ENCODE measurements around the gene ZRANB3.
"Not testable (repeated sequence)": the region's sequence is repeated elsewhere in the genome, so short reads cannot be mapped to it uniquely, and the experiment has no call there.

ZRANB3 gene

GRCh38 chr2:135451966-135452365 lies 79.1 kb downstream of the ZRANB3 start:
- H3K4me1 ChIP-seq, result no peaks in the 10 kb centered on the region
- H3K27ac ChIP-seq, result no peak overlapping the region
- H3K4me3 ChIP-seq, result no peak overlapping the region
- no peak overlapping the region for H3K4me2 ChIP-seq
- peaks cover 19% of the 10 kb centered on the region for H3K36me3 ChIP-seq
- no peaks in the 10 kb centered on the region for H4K20me1 ChIP-seq
- H3K9me3 ChIP-seq, result peaks cover 62% of the 10 kb centered on the region
- TF ChIP-seq Cebpa-rat (IDR thresholded peaks at IDR 0.05), result no peak
- H3K9ac ChIP-seq, result no peak overlapping the region
- H3K27me3 ChIP-seq, result no peaks in the 10 kb centered on the region

DNA sequence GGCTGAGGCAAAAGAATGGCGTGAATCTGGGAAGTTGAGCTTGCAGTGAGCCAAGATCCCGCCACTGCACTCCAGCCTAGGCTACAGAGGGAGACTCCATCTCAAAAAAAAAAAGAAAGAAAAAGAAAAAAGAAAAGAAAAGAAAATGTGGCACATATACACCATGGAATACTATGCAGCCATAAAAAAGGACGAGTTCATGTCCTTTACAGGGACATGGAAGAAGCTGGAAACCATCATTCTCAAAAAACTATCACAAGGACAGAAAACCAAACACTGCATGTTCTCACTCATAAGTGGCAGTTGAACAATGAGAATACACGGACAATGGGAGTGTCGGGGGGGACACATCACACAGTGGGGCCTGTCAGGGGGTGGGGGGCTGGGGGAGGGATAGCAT lies 88.0 kb downstream of the ZRANB3 start:
- not testable (repeated sequence) for H3K4me2 ChIP-seq, H3K27ac ChIP-seq, H3K4me1 ChIP-seq, H3K36me3 ChIP-seq, H3K4me3 ChIP-seq, H3K27me3 ChIP-seq, H3K9ac ChIP-seq, H3K9me3 ChIP-seq, H4K20me1 ChIP-seq

DNA sequence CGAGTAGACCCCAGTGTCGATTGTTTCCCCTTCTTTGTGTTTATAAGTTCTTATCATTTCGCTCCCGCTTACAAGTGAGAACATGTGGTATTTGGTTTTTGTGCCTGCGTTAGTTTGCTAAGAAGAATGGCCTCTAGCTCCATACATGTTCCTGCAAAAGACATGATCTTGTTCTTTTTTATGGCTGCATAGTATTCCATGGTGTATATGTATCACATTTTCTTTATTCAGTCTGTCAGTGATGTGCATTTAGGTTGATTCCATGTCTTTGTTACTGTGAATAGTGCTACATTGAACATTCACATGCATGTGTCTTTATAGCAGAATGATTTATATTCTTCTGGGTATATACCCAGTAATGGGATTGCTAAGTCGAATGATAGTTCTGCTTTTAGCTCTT lies 95.9 kb downstream of the ZRANB3 start:
- not testable (repeated sequence) for H3K27me3 ChIP-seq, H4K20me1 ChIP-seq, H3K27ac ChIP-seq, H3K4me2 ChIP-seq, H3K36me3 ChIP-seq, H3K4me3 ChIP-seq, H3K9ac ChIP-seq, H3K9me3 ChIP-seq, H3K4me1 ChIP-seq

DNA sequence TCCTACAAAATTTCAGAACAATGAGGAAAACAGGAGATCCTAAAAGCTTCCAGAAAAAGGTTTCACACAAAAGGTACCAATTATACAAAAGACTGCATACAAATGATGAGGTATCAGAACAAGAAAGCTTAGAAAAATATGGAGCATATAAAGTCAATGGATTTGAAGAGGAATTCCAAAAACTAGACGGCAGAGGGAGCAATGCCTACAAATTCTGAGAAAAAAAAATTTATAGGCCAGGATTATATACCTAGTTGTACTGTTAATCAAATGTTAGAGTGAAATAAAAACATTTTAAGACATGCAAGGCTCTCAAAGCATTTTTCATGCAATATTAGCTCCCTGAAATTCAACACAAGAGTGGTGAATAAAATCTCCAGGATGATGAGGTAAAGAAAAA lies 106.2 kb downstream of the ZRANB3 start:
- no peaks in the 10 kb centered on the region for H4K20me1 ChIP-seq
- no peak overlapping the region for H3K9ac ChIP-seq
- no peaks in the 10 kb centered on the region for H3K4me1 ChIP-seq
- H3K4me2 ChIP-seq, result no peak overlapping the region
- no peak overlapping the region for H3K4me3 ChIP-seq
- H3K27me3 ChIP-seq, result no peaks in the 10 kb centered on the region
- peaks cover 22% of the 10 kb centered on the region for H3K9me3 ChIP-seq
- no peak overlapping the region for H3K27ac ChIP-seq
- no peak for TF ChIP-seq Cebpa-rat (IDR thresholded peaks at IDR 0.05)
- no peaks in the 10 kb centered on the region; the same call in 1 of the 2 replicates for H3K36me3 ChIP-seq

- Histone ChIP-seq H3K27ac (no peak overlapping the region), H3K9me3 (peaks cover 13% of the 10 kb centered on the region), H3K9ac (no peak overlapping the region), H3K4me2 (no peak overlapping the region), H3K27me3 (no peaks in the 10 kb centered on the region), H3K36me3 (no peaks in the 10 kb centered on the region; the same call in 1 of the 2 replicates), H4K20me1 (no peaks in the 10 kb centered on the region), H3K4me1 (no peaks in the 10 kb centered on the region), H3K4me3 (no peak overlapping the region)
- TF ChIP-seq Cebpa-rat (IDR thresholded peaks at IDR 0.05), result no peak
Observed at GRCh38 chr2:135422898-135423297, 108.1 kb downstream of the ZRANB3 start.

GRCh38 chr2:135411646-135412045 lies 119.4 kb downstream of the ZRANB3 start:
- 0 out of 2 replicates have a peak, but pooled peaks have one; percentile 35 for TF ChIP-seq Cebpa-rat (IDR thresholded peaks at IDR 0.05)
- H3K9ac ChIP-seq, result no peak overlapping the region
- no peak overlapping the region for H3K27ac ChIP-seq

GRCh38 chr2:135409436-135409835 lies 121.6 kb downstream of the ZRANB3 start:
- no peaks in the 10 kb centered on the region for H4K20me1 ChIP-seq
- H3K4me3 ChIP-seq, result no peak overlapping the region
- no peak overlapping the region for H3K27ac ChIP-seq
- no peak for TF ChIP-seq Cebpa-rat (IDR thresholded peaks at IDR 0.05)
- no peaks in the 10 kb centered on the region for H3K27me3 ChIP-seq
- H3K36me3 ChIP-seq, result no peaks in the 10 kb centered on the region
- no peak overlapping the region for H3K4me2 ChIP-seq
- H3K9ac ChIP-seq, result no peak overlapping the region
- no peaks in the 10 kb centered on the region for H3K4me1 ChIP-seq
- no peaks in the 10 kb centered on the region; the same call in 1 of the 2 replicates for H3K9me3 ChIP-seq

More at GRCh38 chr2:135411646-135412045, 119.4 kb downstream of the ZRANB3 start:
- Histone ChIP-seq H3K36me3 (no peaks in the 10 kb centered on the region), H3K27me3 (no peaks in the 10 kb centered on the region), H3K9me3 (no peaks in the 10 kb centered on the region; the same call in 1 of the 2 replicates), H3K4me2 (no peak overlapping the region), H3K4me3 (no peak overlapping the region), H3K4me1 (no peaks in the 10 kb centered on the region), H4K20me1 (no peaks in the 10 kb centered on the region)

DNA sequence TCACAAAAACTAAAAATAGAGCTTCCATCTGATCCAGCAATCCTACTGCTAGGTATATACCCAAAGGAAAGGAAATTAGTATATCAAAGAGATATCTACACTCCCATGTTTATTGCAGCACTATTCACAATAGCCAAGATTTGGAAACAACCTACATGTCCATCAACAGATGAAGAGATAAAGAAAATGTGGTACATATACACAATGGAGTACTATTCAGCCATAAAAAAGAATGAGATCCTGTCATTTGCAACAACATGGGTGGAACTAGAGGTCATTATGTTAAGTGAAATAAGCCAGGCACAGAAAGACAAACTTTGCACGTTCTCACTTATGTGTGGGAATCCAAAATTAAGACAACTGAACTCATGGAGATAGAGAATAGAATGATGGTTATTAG lies 134.8 kb downstream of the ZRANB3 start:
- H3K9me3 ChIP-seq, H3K4me1 ChIP-seq, H4K20me1 ChIP-seq, H3K36me3 ChIP-seq, H3K9ac ChIP-seq, H3K4me2 ChIP-seq, H3K4me3 ChIP-seq, H3K27ac ChIP-seq, H3K27me3 ChIP-seq: not testable (repeated sequence)

- no peak for TF ChIP-seq Cebpa-rat (IDR thresholded peaks at IDR 0.05)
- Histone ChIP-seq H3K27ac (no peak overlapping the region), H3K4me2 (no peak overlapping the region)
Observed at GRCh38 chr2:135386993-135387392, 144.0 kb downstream of the ZRANB3 start.

DNA sequence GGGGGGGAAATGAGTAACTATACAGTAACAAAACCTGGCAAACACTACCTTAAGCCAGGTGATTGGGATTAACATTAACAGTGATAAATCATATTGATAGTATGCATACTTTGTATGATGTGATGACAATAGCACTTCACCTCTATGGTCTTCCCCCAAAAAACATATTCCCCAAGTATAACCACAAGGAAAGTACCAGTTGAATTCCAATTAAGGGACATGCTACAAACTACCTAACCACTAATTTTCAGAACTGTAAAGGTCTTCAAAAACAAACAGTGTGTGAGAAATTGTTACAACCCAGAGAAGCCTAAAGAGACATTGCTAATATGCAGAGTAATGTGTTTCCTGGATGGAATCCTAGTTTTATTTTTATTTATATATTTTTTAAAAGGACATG lies 152.4 kb downstream of the ZRANB3 start:
- Histone ChIP-seq H3K36me3 (peaks cover 9% of the 10 kb centered on the region; the same call in 1 of the 2 replicates), H3K4me1 (no peaks in the 10 kb centered on the region), H3K9ac (no peak overlapping the region), H3K9me3 (peaks cover 29% of the 10 kb centered on the region), H3K27ac (no peak overlapping the region), H3K27me3 (no peaks in the 10 kb centered on the region), H3K4me2 (no peak overlapping the region), H4K20me1 (no peaks in the 10 kb centered on the region), H3K4me3 (no peak overlapping the region)
- TF ChIP-seq Cebpa-rat (IDR thresholded peaks at IDR 0.05), result no peak

More at GRCh38 chr2:135386993-135387392, 144.0 kb downstream of the ZRANB3 start:
- Histone ChIP-seq H4K20me1 (no peaks in the 10 kb centered on the region), H3K4me3 (no peak overlapping the region), H3K36me3 (peaks cover 11% of the 10 kb centered on the region; the same call in 1 of the 2 replicates), H3K9ac (no peak overlapping the region), H3K4me1 (no peaks in the 10 kb centered on the region), H3K27me3 (no peaks in the 10 kb centered on the region), H3K9me3 (peaks cover 16% of the 10 kb centered on the region; the same call in 1 of the 2 replicates)

- Histone ChIP-seq H3K9ac (no peak overlapping the region), H3K36me3 (no peaks in the 10 kb centered on the region), H3K27me3 (no peaks in the 10 kb centered on the region), H3K4me3 (no peak overlapping the region), H3K27ac (no peak overlapping the region), H3K4me2 (no peak overlapping the region), H4K20me1 (no peaks in the 10 kb centered on the region), H3K4me1 (no peaks in the 10 kb centered on the region), H3K9me3 (peaks cover 11% of the 10 kb centered on the region; the same call in 1 of the 2 replicates)
- no peak for TF ChIP-seq Cebpa-rat (IDR thresholded peaks at IDR 0.05)
Observed at GRCh38 chr2:135373702-135374101, 157.3 kb downstream of the ZRANB3 start.

All from BLaER1 (cell line).